HL-60 (cell line): ENCODE measurements around the gene ECEL1.

Experiments
- POLR2AphosphoS5 ChIP-seq: IDR thresholded peaks from 2 replicates; pipeline ENCODE4 v1.6.1; 2012; ENCODE audit warnings: low read depth
- TF ChIP-seq, protein P1 (sequence below): IDR thresholded peaks from one replicate; pipeline ENCODE4 v1.5.1; 2011; ENCODE audit warnings: low read length, control low read depth, inconsistent platforms; ENCODE audit not compliant: insufficient read depth

DNA sequence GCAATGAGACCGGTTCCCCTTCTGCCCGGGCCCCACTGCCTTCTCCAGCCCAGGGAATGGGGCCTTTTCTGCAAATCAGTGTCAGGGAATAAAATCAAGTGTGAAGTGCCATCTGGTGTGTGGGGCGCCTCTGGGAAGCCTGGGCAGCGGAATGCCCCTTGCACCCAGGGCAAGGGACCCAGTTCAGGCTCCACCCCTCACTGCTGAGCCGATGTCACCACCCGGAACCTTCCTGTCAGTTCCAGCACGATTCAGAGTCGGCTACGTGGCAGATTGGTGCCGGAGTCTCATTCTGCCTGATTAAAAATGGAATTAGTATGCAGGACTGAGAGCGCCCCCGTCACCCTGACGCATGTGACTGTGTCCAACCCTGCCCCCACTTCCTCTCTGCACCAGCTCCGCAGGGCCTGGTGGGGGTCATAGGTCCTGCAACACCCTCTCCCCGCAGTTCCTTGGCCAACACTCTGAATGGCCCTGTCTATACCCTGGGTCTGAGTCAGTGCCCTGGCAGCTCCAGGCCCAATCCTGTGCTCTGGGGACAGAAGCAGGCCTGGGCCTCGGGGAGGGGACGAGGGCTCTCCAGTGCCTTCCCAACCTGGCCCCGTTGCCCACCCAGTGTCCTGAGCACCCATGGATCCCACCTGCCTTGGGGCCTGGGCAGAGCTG is 39.9 kb downstream of the ECEL1 start:
- no peak for TF ChIP-seq POLR2AphosphoS5
- TF ChIP-seq, protein P1, sequence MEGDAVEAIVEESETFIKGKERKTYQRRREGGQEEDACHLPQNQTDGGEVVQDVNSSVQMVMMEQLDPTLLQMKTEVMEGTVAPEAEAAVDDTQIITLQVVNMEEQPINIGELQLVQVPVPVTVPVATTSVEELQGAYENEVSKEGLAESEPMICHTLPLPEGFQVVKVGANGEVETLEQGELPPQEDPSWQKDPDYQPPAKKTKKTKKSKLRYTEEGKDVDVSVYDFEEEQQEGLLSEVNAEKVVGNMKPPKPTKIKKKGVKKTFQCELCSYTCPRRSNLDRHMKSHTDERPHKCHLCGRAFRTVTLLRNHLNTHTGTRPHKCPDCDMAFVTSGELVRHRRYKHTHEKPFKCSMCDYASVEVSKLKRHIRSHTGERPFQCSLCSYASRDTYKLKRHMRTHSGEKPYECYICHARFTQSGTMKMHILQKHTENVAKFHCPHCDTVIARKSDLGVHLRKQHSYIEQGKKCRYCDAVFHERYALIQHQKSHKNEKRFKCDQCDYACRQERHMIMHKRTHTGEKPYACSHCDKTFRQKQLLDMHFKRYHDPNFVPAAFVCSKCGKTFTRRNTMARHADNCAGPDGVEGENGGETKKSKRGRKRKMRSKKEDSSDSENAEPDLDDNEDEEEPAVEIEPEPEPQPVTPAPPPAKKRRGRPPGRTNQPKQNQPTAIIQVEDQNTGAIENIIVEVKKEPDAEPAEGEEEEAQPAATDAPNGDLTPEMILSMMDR: no peak
